Gastroesophageal sphincter (tissue), 4 donors: ENCODE data around the gene CD300A. TPM values are rescaled to one million over a fixed set of nuclear protein-coding genes. Genes with fewer than 3 reads are reported as not detected.

Experiments
- ATAC-seq: fragments of 150-250 bp; one replicate; pipeline ENCODE4 v1.9.1; 2016; ENCODE audit warnings: mild to moderate bottlenecking, moderate library complexity
- H3K27ac ChIP-seq, 4 donors: fragments of 200-600 bp; sonication (generic) in 3 of 4; 1 replicate in 3 of 4; 2 replicates in 1 of 4; pipeline ENCODE4 v1.5.1; 2016 to 2019
- H3K27me3 ChIP-seq: fragments of 200-600 bp; sonication (generic); one replicate; pipeline ENCODE4 v1.5.1; 2019
- H3K36me3 ChIP-seq, 2 donors: fragments of 200-600 bp; sonication (generic); one replicate each; pipeline ENCODE4 v1.5.1; 2019; ENCODE audit warnings: control low read depth in 1 of 2
- H3K4me1 ChIP-seq, 3 donors: fragments of 200-600 bp; sonication (generic); 1 replicate in 2 of 3; 2 replicates in 1 of 3; pipeline ENCODE4 v1.5.1; 2016 to 2019; ENCODE audit warnings: control low read depth in 2 of 3
- H3K4me3 ChIP-seq, 2 donors: fragments of 200-600 bp; sonication (generic); one replicate each; pipeline ENCODE4 v1.5.1; 2019; ENCODE audit warnings: mild to moderate bottlenecking in 1 of 2, moderate library complexity in 1 of 2
- H3K9me3 ChIP-seq, 3 donors: fragments of 200-600 bp; sonication (generic); one replicate each; pipeline ENCODE4 v1.5.1; 2017 to 2019; ENCODE audit warnings: control low read depth in 2 of 3
- EP300 ChIP-seq: sonication (generic); formaldehyde crosslinking; IDR thresholded peaks from one replicate; pipeline ENCODE4 v1.6.1; 2017; ENCODE audit warnings: antibody characterized with exemption, mild to moderate bottlenecking
- POLR2A ChIP-seq, 2 donors: fragments of 450-650 bp; IDR thresholded peaks; one replicate each; pipeline ENCODE4 v1.6.1; 2017; ENCODE audit warnings: antibody characterized with exemption in 2 of 2, mild to moderate bottlenecking in 2 of 2, moderate library complexity in 1 of 2
- POLR2AphosphoS5 ChIP-seq: sonication (generic); formaldehyde crosslinking; IDR thresholded peaks from one replicate; pipeline ENCODE4 v1.6.1; 2017; ENCODE audit warnings: antibody characterized with exemption
- WGBS, 2 donors: methylation state at CpG; one replicate each; pipeline ENCODE4 v1.1.5; 2018; ENCODE audit warnings: low coverage in 1 of 2; 5-methylcytosine and 5-hydroxymethylcytosine counted together
- small RNA-seq, 4 donors: library from RNA; depleted of rRNA; stranded (forward); fragments of <200 nt; gene quantifications; one replicate each; pipeline ENCODE3, GENCODE V24; 2016
- total RNA-seq, 4 donors: library from RNA; depleted of rRNA; stranded (reverse); fragments of >200 nt; gene quantifications; one replicate each; pipeline ENCODE4 v1.1.0, GENCODE V29; 2016
- TF ChIP-seq, protein P1 (sequence below), 4 experiments: fragments of 200-600 bp in 2 of 4; fragments of 450-650 bp in 2 of 4; sonication (generic) in 1 of 4; IDR thresholded peaks; one replicate each; pipeline ENCODE4 v1.5.1; 2017 to 2019; ENCODE audit warnings: antibody characterized with exemption in 4 of 4, mild to moderate bottlenecking in 2 of 4, moderate library complexity in 2 of 4

Gene CD300A
- total RNA-seq, 4 donors from 2014 or later = 2.0 to 5.8 (median 3.1) TPM

DNA sequence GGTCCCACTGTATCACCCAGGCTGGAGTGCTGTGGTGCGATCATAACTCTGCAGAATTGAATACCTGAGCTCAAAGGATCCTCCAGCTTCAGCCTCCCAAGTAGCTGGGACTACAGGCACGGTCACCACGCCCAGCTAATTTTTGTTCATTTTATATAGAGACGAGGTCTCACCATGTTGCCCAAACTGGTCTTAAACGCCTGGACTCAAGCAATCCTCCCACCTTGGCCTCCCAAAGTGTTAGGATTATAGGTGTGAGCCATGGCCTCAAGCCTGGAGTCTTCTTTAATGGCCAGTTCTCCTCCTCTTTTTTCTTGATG lies 64.4 kb downstream of the CD300A start:
- H3K9me3 ChIP-seq = peaks cover 0 to 5% (median 0%) of the 10 kb centered on the region in 3 donors
- ATAC-seq = no peak
- TF ChIP-seq EP300 = no peak
- no peak for TF ChIP-seq POLR2AphosphoS5
- TF ChIP-seq, protein P1, sequence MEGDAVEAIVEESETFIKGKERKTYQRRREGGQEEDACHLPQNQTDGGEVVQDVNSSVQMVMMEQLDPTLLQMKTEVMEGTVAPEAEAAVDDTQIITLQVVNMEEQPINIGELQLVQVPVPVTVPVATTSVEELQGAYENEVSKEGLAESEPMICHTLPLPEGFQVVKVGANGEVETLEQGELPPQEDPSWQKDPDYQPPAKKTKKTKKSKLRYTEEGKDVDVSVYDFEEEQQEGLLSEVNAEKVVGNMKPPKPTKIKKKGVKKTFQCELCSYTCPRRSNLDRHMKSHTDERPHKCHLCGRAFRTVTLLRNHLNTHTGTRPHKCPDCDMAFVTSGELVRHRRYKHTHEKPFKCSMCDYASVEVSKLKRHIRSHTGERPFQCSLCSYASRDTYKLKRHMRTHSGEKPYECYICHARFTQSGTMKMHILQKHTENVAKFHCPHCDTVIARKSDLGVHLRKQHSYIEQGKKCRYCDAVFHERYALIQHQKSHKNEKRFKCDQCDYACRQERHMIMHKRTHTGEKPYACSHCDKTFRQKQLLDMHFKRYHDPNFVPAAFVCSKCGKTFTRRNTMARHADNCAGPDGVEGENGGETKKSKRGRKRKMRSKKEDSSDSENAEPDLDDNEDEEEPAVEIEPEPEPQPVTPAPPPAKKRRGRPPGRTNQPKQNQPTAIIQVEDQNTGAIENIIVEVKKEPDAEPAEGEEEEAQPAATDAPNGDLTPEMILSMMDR (IDR thresholded peaks at IDR 0.05) = no peak
- TF ChIP-seq POLR2A (IDR thresholded peaks at IDR 0.05) = no peak
- H3K27me3 ChIP-seq = peaks cover 17% of the 10 kb centered on the region
- H3K4me3 ChIP-seq = no peak overlapping the region
- no peaks in the 10 kb centered on the region for H3K36me3 ChIP-seq
- H3K4me1 ChIP-seq = no peaks in the 10 kb centered on the region
- WGBS, 2 donors = 74% methylated on average over 4 to 5 of the region's 5 CpGs
- no peak overlapping the region for H3K27ac ChIP-seq

DNA sequence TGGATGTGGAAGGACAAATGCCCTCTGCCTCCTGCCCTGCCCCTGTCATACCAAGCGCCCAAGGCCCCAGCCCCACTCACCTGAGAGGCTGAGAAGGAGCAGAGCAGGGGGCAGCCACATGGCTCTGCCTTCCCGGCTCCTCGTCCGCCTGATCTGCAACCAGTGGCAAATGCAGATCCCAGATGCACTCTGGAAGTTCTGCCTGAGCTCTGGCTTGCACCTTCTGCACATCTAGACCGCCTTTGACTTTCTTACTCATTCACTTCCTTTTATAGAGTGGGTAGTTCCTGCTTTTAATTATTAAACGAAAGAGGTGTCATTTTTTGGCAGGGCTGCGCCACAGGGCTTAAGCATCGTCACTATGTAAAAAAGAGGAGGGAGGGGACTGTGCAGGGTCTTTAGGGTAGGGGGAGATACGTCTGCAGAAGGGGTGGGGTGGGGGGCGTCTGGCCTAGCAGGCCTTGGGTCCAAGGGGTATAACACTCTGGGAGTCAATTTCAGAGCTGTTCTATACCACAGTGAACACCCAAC lies 64.9 kb downstream of the CD300A start, which contains the start of gene CD300LB:
Gene CD300LB, minus strand, starts transcription at position 245 of the 531 bp plus-strand sequence. Its CDS starts 125 bp downstream, at position 120.
- Histone ChIP-seq H3K9me3 (peaks cover 0 to 5% (median 0%) of the 10 kb centered on the region in 3 donors), H3K27ac (no peak within 1 kb of the TSS), H3K4me1 (no peaks in the 10 kb centered on the region), H3K27me3 (peaks cover 17% of the 10 kb centered on the region), H3K4me3 (no peak within 1 kb of the TSS), H3K36me3 (no peaks in the 10 kb centered on the region)
- no peak for TF ChIP-seq EP300
- no peak for TF ChIP-seq POLR2AphosphoS5
- TF ChIP-seq, protein P1 (IDR thresholded peaks at IDR 0.05) = no peak
- no peak for TF ChIP-seq POLR2A (IDR thresholded peaks at IDR 0.05)
- no peak for ATAC-seq
- 35 to 58% methylated on average over 4 to 6 of the region's 10 CpGs for WGBS, 2 donors

DNA sequence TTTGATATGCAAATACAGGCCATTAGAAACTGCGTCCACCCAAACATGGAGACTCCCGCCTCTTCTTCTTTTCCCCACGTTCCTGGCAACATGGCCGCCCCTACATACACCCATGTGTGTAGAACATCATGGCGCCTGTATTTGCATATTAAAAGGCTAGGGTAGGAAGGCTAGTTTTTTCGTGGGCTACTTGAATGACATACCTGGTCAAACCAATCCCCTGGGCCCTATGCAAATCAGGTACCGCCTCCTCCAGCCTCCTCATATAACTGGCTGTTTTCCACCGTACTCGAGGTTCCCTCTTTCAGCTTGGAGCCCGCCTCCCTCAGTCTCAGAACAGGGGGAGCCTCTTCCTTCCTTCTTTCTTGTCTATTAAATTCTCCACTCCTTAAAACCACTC lies 65.7 kb downstream of the CD300A start:
- Histone ChIP-seq H3K36me3 (no peaks in the 10 kb centered on the region), H3K9me3 (peaks cover 0 to 5% (median 0%) of the 10 kb centered on the region in 3 donors), H3K27me3 (peaks cover 17% of the 10 kb centered on the region), H3K4me3 (peak overlapping the region in 1 of 2 donors; percentile 2), H3K27ac (no peak overlapping the region), H3K4me1 (no peaks in the 10 kb centered on the region)
- ATAC-seq = peak; percentile 58
- no peak for TF ChIP-seq POLR2A (IDR thresholded peaks at IDR 0.05)
- TF ChIP-seq EP300 = no peak
- TF ChIP-seq, protein P1 (IDR thresholded peaks at IDR 0.05) = no peak
- TF ChIP-seq POLR2AphosphoS5 = no peak
- WGBS, 2 donors = 61 to 69% methylated on average over 3 to 6 of the region's 10 CpGs

Small RNAs within 50 kb of the gene (small RNA-seq; reads per million reads assigned to genes)
- 0 to 0.55 (median 0.19) reads per million in 4 donors for gene RNA5SP448

Other genes with a start within 250 kb of the CD300A start
- gene DNAI2, start 192.4 kb upstream of the CD300A start, total RNA-seq = not detected
- gene KIF19, start 140.4 kb upstream of the CD300A start, total RNA-seq = 1 to 10 TPM in 2 of 4 donors, under 1 TPM in 2; 0.81 to 2.1 (median 1.5) TPM
- gene BTBD17, start 104.8 kb upstream of the CD300A start, total RNA-seq = not detected
- gene GPR142, start 99.1 kb upstream of the CD300A start, total RNA-seq = 1 to 10 TPM in 1 of 4 donors, not detected in 3; 1.1 TPM
- gene GPRC5C, start 34.5 kb upstream of the CD300A start, total RNA-seq = 10 to 100 TPM; 11.3 to 27.2 (median 14.3) TPM
- gene CD300LB, start 64.8 kb downstream of the CD300A start, total RNA-seq = 1 to 10 TPM in 1 of 4 donors, under 1 TPM in 1, not detected in 2; 0.67 to 1.0 TPM
- gene CD300C, start 79.5 kb downstream of the CD300A start, total RNA-seq = 1 to 10 TPM in 1 of 4 donors, under 1 TPM in 1, not detected in 2; 0.54 to 2.3 TPM
- not detected for gene CD300H, start 100.9 kb downstream of the CD300A start, total RNA-seq
- gene CD300LD, start 125.6 kb downstream of the CD300A start, total RNA-seq = not detected
- gene CD300E, start 157.1 kb downstream of the CD300A start, total RNA-seq = 1 to 10 TPM in 1 of 4 donors, under 1 TPM in 3; 0.16 to 3.9 (median 0.41) TPM
- under 1 TPM in 1 of 4 donors, not detected in 3; 0.27 TPM for gene CD300LF, start 246.3 kb downstream of the CD300A start, total RNA-seq